Neutrophil (primary cell): ENCODE data around the gene TEX36.

ENCODE experiments used
- H3K27ac ChIP-seq: fragments of 200-600 bp; sonication (generic); 2 replicates; pipeline ENCODE4 v1.5.1; 2016; ENCODE audit warnings: mild to moderate bottlenecking, moderate library complexity
- H3K27me3 ChIP-seq: fragments of 200-600 bp; sonication (generic); 2 replicates; pipeline ENCODE4 v1.6.0; 2016; ENCODE audit warnings: mild to moderate bottlenecking
- H3K36me3 ChIP-seq: fragments of 200-600 bp; sonication (generic); 2 replicates; pipeline ENCODE4 v1.5.1; 2017
- H3K4me1 ChIP-seq, 2 experiments: fragments of 200-600 bp in 1 of 2; sonication (generic) in 1 of 2; 1 replicate in 1 of 2; 2 replicates in 1 of 2; pipeline versions ENCODE4 v1.5.1 to v1.6.1; 2013 to 2016; ENCODE audit warnings: low read depth in 1 of 2, low read length in 1 of 2, mild to moderate bottlenecking in 1 of 2, moderate library complexity in 1 of 2; ENCODE audit not compliant: control insufficient read depth in 1 of 2, insufficient read depth in 1 of 2
- H3K4me3 ChIP-seq, 2 experiments: fragments of 200-600 bp in 1 of 2; sonication (generic) in 1 of 2; 1 replicate in 1 of 2; 2 replicates in 1 of 2; pipeline ENCODE4 v1.5.1; 2013 to 2016; ENCODE audit warnings: low read depth in 1 of 2, low read length in 1 of 2, mild to moderate bottlenecking in 1 of 2, moderate library complexity in 1 of 2
- H3K9me3 ChIP-seq: fragments of 200-600 bp; sonication (generic); 2 replicates; pipeline ENCODE4 v1.5.1; 2016
- CTCF ChIP-seq: fragments of 200-600 bp; sonication (generic); IDR thresholded peaks from 2 replicates; pipeline ENCODE4 v1.5.1; 2016; ENCODE audit warnings: antibody characterized with exemption

Gene TEX36

DNA sequence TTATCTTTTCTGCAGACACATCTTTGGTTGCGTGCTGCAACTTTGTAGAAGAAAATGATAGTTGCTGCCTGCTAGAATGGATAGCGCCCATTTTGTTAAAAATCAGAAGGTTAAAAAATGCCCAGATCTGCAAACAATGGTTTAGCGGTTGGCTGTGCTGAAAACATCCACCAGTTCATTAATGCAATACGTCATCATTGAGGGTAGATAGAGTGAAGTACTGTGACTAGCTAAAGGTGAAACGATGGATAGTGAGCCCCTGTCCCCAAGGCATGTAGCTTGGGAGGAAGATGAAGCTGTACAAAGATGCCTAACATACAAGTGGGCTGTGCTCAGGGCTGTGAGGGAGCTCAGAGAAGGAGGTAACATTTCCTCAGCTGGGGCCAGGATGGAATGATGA is 48.4 kb downstream of the TEX36 start:
- Histone ChIP-seq H3K36me3 (no peaks in the 10 kb centered on the region), H3K9me3 (no peaks in the 10 kb centered on the region), H3K27ac (no peak overlapping the region), H3K4me1 (no peaks in the 10 kb centered on the region), H3K27me3 (no peaks in the 10 kb centered on the region), H3K4me3 (no peak overlapping the region)
- no peak for TF ChIP-seq CTCF

- Histone ChIP-seq H3K4me1 (no peaks in the 10 kb centered on the region), H3K36me3 (no peaks in the 10 kb centered on the region), H3K9me3 (no peaks in the 10 kb centered on the region), H3K4me3 (no peak overlapping the region), H3K27me3 (no peaks in the 10 kb centered on the region), H3K27ac (no peak overlapping the region)
- no peak for TF ChIP-seq CTCF
Measured at GRCh38 chr10:125633517-125633999, 49.4 kb downstream of the TEX36 start.

DNA sequence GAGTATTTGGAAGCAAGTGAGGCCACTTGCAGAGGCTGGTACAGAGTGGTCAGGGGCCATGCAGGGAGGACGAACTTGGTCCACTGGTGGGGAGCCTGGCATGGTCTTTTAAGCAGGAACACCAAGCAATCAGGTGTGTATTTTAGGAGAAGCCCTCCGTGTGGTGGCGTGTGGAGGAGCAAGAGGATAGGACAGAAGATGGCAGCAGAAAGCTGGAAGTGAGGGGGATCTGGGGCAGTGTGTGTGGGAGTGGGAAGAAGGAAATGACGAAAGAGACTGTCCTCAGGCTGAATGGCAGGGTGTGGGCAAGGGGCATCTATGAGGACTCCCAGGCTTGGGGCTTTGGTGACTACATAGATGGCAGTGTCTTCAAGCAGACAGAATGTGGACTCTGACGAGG is 51.2 kb downstream of the TEX36 start:
- no peaks in the 10 kb centered on the region for H3K36me3 ChIP-seq
- H3K9me3 ChIP-seq: no peaks in the 10 kb centered on the region

GRCh38 chr10:125629758-125630376 is 53.1 kb downstream of the TEX36 start:
- Histone ChIP-seq H3K4me3 (no peak overlapping the region), H3K4me1 (no peaks in the 10 kb centered on the region), H3K27me3 (peaks cover 11% of the 10 kb centered on the region), H3K36me3 (no peaks in the 10 kb centered on the region), H3K27ac (no peak overlapping the region), H3K9me3 (no peaks in the 10 kb centered on the region)
- no peak for TF ChIP-seq CTCF

More for the DNA sequence above, 51.2 kb downstream of the TEX36 start:
- Histone ChIP-seq H3K4me3 (no peak overlapping the region), H3K4me1 (no peaks in the 10 kb centered on the region), H3K27me3 (peaks cover 2% of the 10 kb centered on the region), H3K27ac (no peak overlapping the region)
- TF ChIP-seq CTCF: no peak

- H3K4me3 ChIP-seq: no peak overlapping the region
- TF ChIP-seq CTCF: no peak
- peaks cover 11% of the 10 kb centered on the region for H3K27me3 ChIP-seq
- H3K27ac ChIP-seq: no peak overlapping the region
- no peaks in the 10 kb centered on the region for H3K4me1 ChIP-seq
- no peaks in the 10 kb centered on the region for H3K36me3 ChIP-seq
- H3K9me3 ChIP-seq: no peaks in the 10 kb centered on the region
Measured at GRCh38 chr10:125628104-125629049, 54.6 kb downstream of the TEX36 start.
